Adrenal gland (tissue), 5 donors: ENCODE measurements around the gene UNC5A.

Experiments
- POLR2A ChIP-seq, 2 donors: fragments of 450-650 bp; IDR thresholded peaks; one replicate each; pipeline ENCODE4 v1.6.1; 2017; ENCODE audit warnings: antibody characterized with exemption in 2 of 2, mild to moderate bottlenecking in 2 of 2, moderate library complexity in 1 of 2
- TF ChIP-seq, protein P1 (sequence below), 6 experiments: fragments of 450-650 bp in 4 of 6; fragments of 200-600 bp in 2 of 6; sonication (generic) in 1 of 6; IDR thresholded peaks; 1 replicate in 5 of 6; 2 replicates in 1 of 6; pipeline versions ENCODE4 v1.5.1 to v1.8.0; 2016 to 2021; ENCODE audit warnings: antibody characterized with exemption in 6 of 6, mild to moderate bottlenecking in 2 of 6, moderate library complexity in 1 of 6
- donor health status: DM: no; HTN: no; CAD: no.

DNA sequence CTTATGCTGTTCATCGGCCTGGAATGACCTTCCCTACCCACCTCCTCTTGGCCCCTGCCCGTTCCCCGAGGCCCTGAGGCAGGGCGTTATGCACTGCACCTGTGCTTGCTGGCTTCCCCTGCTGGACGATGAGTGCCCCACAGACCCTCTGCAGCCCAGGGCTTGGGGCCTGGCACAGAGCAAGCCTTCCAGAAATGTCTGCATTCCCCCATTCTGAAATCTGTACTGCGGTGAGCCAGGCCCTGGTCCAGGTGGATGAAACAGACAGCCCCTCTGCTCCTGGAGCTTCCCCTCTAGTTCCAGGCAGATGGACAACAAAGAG is 35.0 kb downstream of the UNC5A start:
- TF ChIP-seq, protein P1, sequence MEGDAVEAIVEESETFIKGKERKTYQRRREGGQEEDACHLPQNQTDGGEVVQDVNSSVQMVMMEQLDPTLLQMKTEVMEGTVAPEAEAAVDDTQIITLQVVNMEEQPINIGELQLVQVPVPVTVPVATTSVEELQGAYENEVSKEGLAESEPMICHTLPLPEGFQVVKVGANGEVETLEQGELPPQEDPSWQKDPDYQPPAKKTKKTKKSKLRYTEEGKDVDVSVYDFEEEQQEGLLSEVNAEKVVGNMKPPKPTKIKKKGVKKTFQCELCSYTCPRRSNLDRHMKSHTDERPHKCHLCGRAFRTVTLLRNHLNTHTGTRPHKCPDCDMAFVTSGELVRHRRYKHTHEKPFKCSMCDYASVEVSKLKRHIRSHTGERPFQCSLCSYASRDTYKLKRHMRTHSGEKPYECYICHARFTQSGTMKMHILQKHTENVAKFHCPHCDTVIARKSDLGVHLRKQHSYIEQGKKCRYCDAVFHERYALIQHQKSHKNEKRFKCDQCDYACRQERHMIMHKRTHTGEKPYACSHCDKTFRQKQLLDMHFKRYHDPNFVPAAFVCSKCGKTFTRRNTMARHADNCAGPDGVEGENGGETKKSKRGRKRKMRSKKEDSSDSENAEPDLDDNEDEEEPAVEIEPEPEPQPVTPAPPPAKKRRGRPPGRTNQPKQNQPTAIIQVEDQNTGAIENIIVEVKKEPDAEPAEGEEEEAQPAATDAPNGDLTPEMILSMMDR (IDR thresholded peaks at IDR 0.05) = no peak
- no peak for TF ChIP-seq POLR2A (IDR thresholded peaks at IDR 0.05)
